H1 (cell line): ENCODE data around the gene RIT2. TPM values are rescaled to one million over a fixed set of nuclear protein-coding genes. Genes with fewer than 3 reads are reported as not detected.

Experiments
- CTCF ChIA-PET: fragments of 300-600 bp; sonication (Branson Sonifier 250); formaldehyde crosslinking; loops from one replicate; lab custom pipeline; 2021; ENCODE audit not compliant: partially characterized antibody; lab: Charles Lee
- POLR2A ChIA-PET: fragments of 300-600 bp; sonication (Branson Sonifier 250); formaldehyde crosslinking; loops from one replicate; lab custom pipeline; 2021; ENCODE audit warnings: inconsistent platforms; ENCODE audit not compliant: partially characterized antibody; lab: Charles Lee
- DNase-seq, 2 experiments: peaks; one replicate each; pipeline versions ENCODE4 v3.0.0 to v3.0.0-alpha.2; 2010 to 2022; ENCODE audit warnings: low spot score in 2 of 2, low read depth in 1 of 2, mixed read lengths in 1 of 2
- FAIRE-seq: peaks from 2 replicates; lab custom pipeline; 2011; peaks lifted over from hg19 to GRCh38; lab: Jason Lieb, UNC
- H2AFZ ChIP-seq: 2 replicates; pipeline ENCODE4 v1.8.1; 2012; ENCODE audit warnings: low read length, inconsistent platforms
- H2AK5ac ChIP-seq: 2 replicates; pipeline ENCODE4 v1.6.1; 2013; ENCODE audit warnings: low read depth, low read length
- H2BK120ac ChIP-seq: replicated peaks from 2 replicates; pipeline ENCODE3; 2013; ENCODE audit warnings: low read depth, low read length, inconsistent platforms
- H2BK12ac ChIP-seq: 2 replicates; pipeline ENCODE4 v1.6.1; 2013; ENCODE audit warnings: low read depth, low read length
- H2BK15ac ChIP-seq: 2 replicates; pipeline ENCODE4 v1.6.1; 2013; ENCODE audit warnings: low read length
- H2BK20ac ChIP-seq: 2 replicates; pipeline ENCODE4 v1.6.1; 2013; ENCODE audit warnings: low read length
- H2BK5ac ChIP-seq: 2 replicates; pipeline ENCODE4 v1.6.1; 2013; ENCODE audit warnings: low read depth, low read length
- H3K14ac ChIP-seq: 2 replicates; pipeline ENCODE4 v1.6.1; 2013; ENCODE audit warnings: inconsistent platforms; ENCODE audit not compliant: insufficient read length
- H3K18ac ChIP-seq: 2 replicates; pipeline ENCODE4 v1.6.1; 2013; ENCODE audit warnings: low read length; ENCODE audit errors: extremely low read depth
- H3K23ac ChIP-seq: 2 replicates; pipeline ENCODE4 v1.6.1; 2013; ENCODE audit warnings: inconsistent platforms; ENCODE audit not compliant: insufficient read length
- H3K23me2 ChIP-seq: 2 replicates; pipeline ENCODE4 v1.6.1; 2013; ENCODE audit warnings: low read depth, low read length
- H3K27ac ChIP-seq: 2 replicates; pipeline ENCODE4 v1.6.1; 2011; ENCODE audit warnings: low read depth, low read length, inconsistent platforms
- H3K27me3 ChIP-seq, 4 experiments: replicated peaks in 1 of 4; 1 replicate in 1 of 4; 2 replicates in 3 of 4; pipeline versions ENCODE4 v1.6.1 to v1.8.1; 2011 to 2013; ENCODE audit warnings: low read length in 3 of 4, mild to moderate bottlenecking in 3 of 4, inconsistent platforms in 2 of 4, mixed read lengths in 2 of 4, moderate library complexity in 1 of 4; ENCODE audit not compliant: control insufficient read depth in 3 of 4, insufficient read depth in 3 of 4; ENCODE audit errors: extremely low read depth in 1 of 4
- H3K36me3 ChIP-seq, 4 experiments: 2 replicates each; pipeline versions ENCODE4 v1.6.1 to v1.8.1; 2011 to 2013; ENCODE audit warnings: mild to moderate bottlenecking in 4 of 4, low read length in 3 of 4, moderate library complexity in 2 of 4, control low read depth in 1 of 4, inconsistent platforms in 1 of 4; ENCODE audit not compliant: insufficient read depth in 4 of 4, control insufficient read depth in 2 of 4
- H3K4ac ChIP-seq: replicated peaks from 2 replicates; pipeline ENCODE3; 2013; ENCODE audit warnings: low read length, low read depth, mixed read lengths, inconsistent platforms; ENCODE audit not compliant: insufficient read length
- H3K4me1 ChIP-seq, 4 experiments: replicated peaks in 1 of 4; 1 replicate in 1 of 4; 2 replicates in 3 of 4; pipeline versions ENCODE4 v1.6.1 to v1.8.1; 2011 to 2013; ENCODE audit warnings: low read length in 3 of 4, inconsistent platforms in 2 of 4, mixed read lengths in 1 of 4; ENCODE audit not compliant: insufficient read depth in 4 of 4, control insufficient read depth in 3 of 4
- H3K4me2 ChIP-seq, 2 experiments: 2 replicates each; pipeline versions ENCODE4 v1.6.1 to v1.8.1; 2011 to 2013; ENCODE audit warnings: low read depth in 2 of 2, low read length in 2 of 2, control low read depth in 1 of 2, inconsistent platforms in 1 of 2, mild to moderate bottlenecking in 1 of 2; ENCODE audit not compliant: insufficient read depth in 1 of 2
- H3K4me3 ChIP-seq, 4 experiments: fragments of 200-600, 300-600 bp in 1 of 4; sonication (generic), shearing (Covaris generic), sonication (Bioruptor Twin) in 1 of 4; 2 replicates each; pipeline versions ENCODE4 v1.5.1 to v1.8.1; 2011 to 2016; ENCODE audit warnings: low read length in 4 of 4, low read depth in 3 of 4, control low read depth in 2 of 4, inconsistent platforms in 2 of 4, mild to moderate bottlenecking in 2 of 4, mixed read lengths in 1 of 4, moderate library complexity in 1 of 4; ENCODE audit not compliant: insufficient read depth in 2 of 4; ENCODE audit errors: extremely low read depth in 1 of 4
- H3K56ac ChIP-seq: replicated peaks from 2 replicates; pipeline ENCODE3; 2013; ENCODE audit warnings: low read depth, mild to moderate bottlenecking, mixed read lengths, low read length, inconsistent platforms; ENCODE audit not compliant: insufficient read length
- H3K79me1 ChIP-seq: 2 replicates; pipeline ENCODE4 v1.6.1; 2013; ENCODE audit warnings: low read depth, low read length, control low read depth
- H3K79me2 ChIP-seq, 2 experiments: 2 replicates each; pipeline versions ENCODE4 v1.6.1 to v1.8.1; 2012 to 2013; ENCODE audit warnings: low read length in 2 of 2, mild to moderate bottlenecking in 2 of 2, inconsistent platforms in 1 of 2; ENCODE audit not compliant: insufficient read depth in 2 of 2, control insufficient read depth in 1 of 2
- H3K9ac ChIP-seq, 4 experiments: replicated peaks in 1 of 4; 1 replicate in 1 of 4; 2 replicates in 3 of 4; pipeline versions ENCODE4 v1.6.1 to v1.8.1; 2011 to 2013; ENCODE audit warnings: low read depth in 3 of 4, low read length in 3 of 4, control low read depth in 2 of 4, mild to moderate bottlenecking in 2 of 4, moderate library complexity in 2 of 4, inconsistent platforms in 1 of 4; ENCODE audit errors: extremely low read depth in 1 of 4
- H3K9me3 ChIP-seq, 2 experiments: 2 replicates each; pipeline versions ENCODE4 v1.6.1 to v1.8.1; 2012 to 2013; ENCODE audit warnings: mild to moderate bottlenecking in 2 of 2, moderate library complexity in 2 of 2, control low read depth in 1 of 2, inconsistent platforms in 1 of 2, low read depth in 1 of 2, low read length in 1 of 2, mixed read lengths in 1 of 2; ENCODE audit not compliant: insufficient read depth in 2 of 2
- H4K20me1 ChIP-seq, 2 experiments: replicated peaks in 1 of 2; 2 replicates each; pipeline versions ENCODE3 to v1.8.1; 2011 to 2013; ENCODE audit warnings: inconsistent platforms in 2 of 2, low read length in 2 of 2, mild to moderate bottlenecking in 1 of 2; ENCODE audit not compliant: insufficient read depth in 2 of 2, control insufficient read depth in 1 of 2
- H4K5ac ChIP-seq: 2 replicates; pipeline ENCODE4 v1.6.1; 2013; ENCODE audit warnings: low read length, low read depth, mixed read lengths, inconsistent platforms; ENCODE audit not compliant: insufficient read length
- H4K8ac ChIP-seq: 2 replicates; pipeline ENCODE4 v1.8.0; 2013; ENCODE audit warnings: mild to moderate bottlenecking, moderate library complexity, low read length, inconsistent platforms; ENCODE audit not compliant: insufficient read depth; ENCODE audit errors: extremely low read depth
- H4K91ac ChIP-seq: replicated peaks from 2 replicates; pipeline ENCODE3; 2013; ENCODE audit warnings: low read length, mixed read lengths, inconsistent platforms; ENCODE audit not compliant: insufficient read length
- BCL11A ChIP-seq, 2 experiments: IDR thresholded peaks; one replicate each; pipeline ENCODE4 v1.6.1; 2011; ENCODE audit warnings: low read depth in 2 of 2, low read length in 2 of 2, mild to moderate bottlenecking in 2 of 2
- EGR1 ChIP-seq: IDR thresholded peaks from 2 replicates; pipeline ENCODE4 v1.6.1; 2011; ENCODE audit warnings: low read depth, low read length, borderline replicate concordance
- EP300 ChIP-seq, 2 experiments: IDR thresholded peaks; 1 replicate in 1 of 2; 2 replicates in 1 of 2; pipeline ENCODE4 v1.6.1; 2011 to 2012; ENCODE audit warnings: low read depth in 2 of 2, low read length in 2 of 2, mild to moderate bottlenecking in 2 of 2, borderline replicate concordance in 1 of 2, inconsistent platforms in 1 of 2, moderate library complexity in 1 of 2
- EZH2 ChIP-seq: fragments of 200-600 bp; sonication (generic); IDR thresholded peaks from 2 replicates; pipeline ENCODE4 v1.7.1; 2012; ENCODE audit warnings: low read depth, mild to moderate bottlenecking, moderate library complexity, low read length, inconsistent platforms; ENCODE audit not compliant: severe bottlenecking
- KDM5A ChIP-seq: fragments of 200-600 bp; IDR thresholded peaks from 2 replicates; pipeline ENCODE4 v1.7.1; 2012; ENCODE audit warnings: mild to moderate bottlenecking, low read length, inconsistent platforms, mixed read lengths
- PHF8 ChIP-seq: fragments of 200-600 bp; sonication (generic); conservative IDR thresholded peaks from 2 replicates; pipeline ENCODE4 v1.7.1; 2012; ENCODE audit warnings: low read depth, mild to moderate bottlenecking, inconsistent platforms, low read length, moderate library complexity
- RAD21 ChIP-seq, 2 experiments: IDR thresholded peaks in 1 of 2; conservative IDR thresholded peaks in 1 of 2; 2 replicates each; pipeline ENCODE4 v1.6.1; 2011; ENCODE audit warnings: low read depth in 2 of 2, low read length in 2 of 2, improper control_type of control experiment in 1 of 2, inconsistent platforms in 1 of 2, mild to moderate bottlenecking in 1 of 2, moderate library complexity in 1 of 2
- SIX5 ChIP-seq: IDR thresholded peaks from 2 replicates; pipeline ENCODE4 v1.6.1; 2011; ENCODE audit warnings: mild to moderate bottlenecking, low read depth, low read length
- SP1 ChIP-seq: IDR thresholded peaks from 2 replicates; pipeline ENCODE4 v1.6.1; 2011; ENCODE audit warnings: low read depth, low read length
- USF2 ChIP-seq: IDR thresholded peaks from 2 replicates; pipeline ENCODE4 v1.6.1; 2011; ENCODE audit warnings: low read length, improper control_type of control experiment
- YY1 ChIP-seq: IDR thresholded peaks from 2 replicates; pipeline ENCODE4 v1.6.1; 2011; ENCODE audit warnings: low read depth, mild to moderate bottlenecking, low read length
- WGBS, 2 experiments: shearing (Covaris generic) in 1 of 2; methylation state at CpG; one replicate each; pipeline versions ENCODE4 v1.1.6 to v1.1.7; 2013 to 2015; ENCODE audit warnings: low lambda C conversion rate in 2 of 2, mixed read lengths in 2 of 2, inconsistent platforms in 1 of 2, low coverage in 1 of 2, missing lambda C conversion rate in 1 of 2; ENCODE audit not compliant: insufficient replicate concordance in 2 of 2, insufficient coverage in 1 of 2, insufficient read length in 1 of 2; ENCODE audit errors: extremely low coverage in 1 of 2, missing lambda C conversion rate in 1 of 2; 5-methylcytosine and 5-hydroxymethylcytosine counted together
- polyA plus RNA-seq, 7 experiments: library from polyadenylated mRNA; depleted of rRNA in 3 of 7; stranded (reverse) in 5 of 7; unstranded in 2 of 7; fragments of >200 nt in 5 of 7; fragments of 200-250 nt in 2 of 7; gene quantifications; 1 replicate in 5 of 7; 2 replicates in 1 of 7; 4 replicates in 1 of 7; pipeline versions ENCODE4 v1.2.1 to v1.2.3, GENCODE V29; 2011 to 2013; ENCODE audit warnings: missing spikeins in 2 of 7, mixed read lengths in 2 of 7
- total RNA-seq: library from RNA; stranded (reverse); fragmentation: NEBNext Ultra II Directional; extraction: Animal tissue kit (Norgen Biotek cat#: 25700); gene quantifications from 2 replicates; pipeline ENCODE4 v1.2.1, GENCODE V29; 2021
- TF ChIP-seq, protein P1 (sequence below): IDR thresholded peaks from 2 replicates; pipeline ENCODE4 v1.6.1; 2011; ENCODE audit warnings: low read depth, mild to moderate bottlenecking, low read length; ENCODE audit not compliant: insufficient read depth

Gene RIT2
- total and polyA plus RNA-seq, 2 of the 8 experiments (the other 6 are each of a cell fraction or from before 2014, with no cell fraction given) = 0.67 to 3.2 TPM

DNA sequence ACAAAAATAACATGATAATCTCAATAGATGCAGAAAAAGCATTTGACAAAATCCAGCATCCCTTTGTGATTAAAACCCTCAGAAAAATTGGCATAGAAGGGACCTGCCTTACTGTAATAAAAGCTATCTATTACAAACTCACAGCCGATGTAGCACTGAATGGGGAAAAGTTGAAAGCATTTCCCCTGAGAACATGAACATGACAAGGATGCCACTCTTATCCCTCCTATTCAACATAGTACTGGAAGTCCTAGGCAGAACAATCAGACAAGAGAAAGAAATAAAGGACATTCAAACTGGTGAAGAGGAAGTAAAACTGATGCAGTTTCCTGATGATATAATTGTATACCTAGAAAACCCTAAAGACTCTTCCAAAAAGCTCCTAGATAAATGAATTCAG, 368.7 kb downstream of the RIT2 start:
- no peaks in the 10 kb centered on the region for H3K27me3 ChIP-seq
- no peaks in the 10 kb centered on the region for H4K20me1 ChIP-seq
- peak overlapping the region; percentile 13 for H2BK120ac ChIP-seq
- no peak overlapping the region for H2BK12ac ChIP-seq
- H3K23ac ChIP-seq = no peak overlapping the region
- no peaks in the 10 kb centered on the region for H3K9me3 ChIP-seq
- DNase-seq (no peak), FAIRE-seq (no peak)
- no peaks in the 10 kb centered on the region for H3K79me1 ChIP-seq
- no peak overlapping the region for H3K9ac ChIP-seq
- H4K5ac ChIP-seq = peak overlapping the region; percentile 51
- H3K27ac ChIP-seq = no peak overlapping the region
- no peaks in the 10 kb centered on the region for H3K23me2 ChIP-seq
- peak overlapping the region; percentile 87; the same call in 1 of the 2 replicates for H2BK20ac ChIP-seq
- peaks cover 0 to 22% (median 10%) of the 10 kb centered on the region in 4 experiments; a peak in 4 of 7 replicates for H3K4me1 ChIP-seq
- ChIA-PET CTCF (interaction anchor here (0.6 kb wide), 1 partner anchor 10 kb away, joined by 3 read pairs; no protein-coding TSS in a partner anchor), POLR2A (no interaction called here)
- H2BK5ac ChIP-seq = no peak overlapping the region; the same call in 1 of the 2 replicates
- no peak overlapping the region for H4K8ac ChIP-seq
- no peak overlapping the region for H3K18ac ChIP-seq
- H2BK15ac ChIP-seq = no peak overlapping the region
- H3K36me3 ChIP-seq = peaks cover 0 to 4% (median 0%) of the 10 kb centered on the region in 4 experiments; a peak in 2 of 8 replicates
- 88% methylated on average over 1 of the region's 1 CpG; no CpG with 5 or more reads in 1 of the 2 experiments for WGBS, 2 experiments
- H3K79me2 ChIP-seq = no peaks in the 10 kb centered on the region
- no peak overlapping the region for H2AFZ ChIP-seq
- H4K91ac ChIP-seq = no peak overlapping the region
- no peak overlapping the region for H2AK5ac ChIP-seq
- H3K4ac ChIP-seq = no peak overlapping the region
- H3K56ac ChIP-seq = no peak overlapping the region
- H3K14ac ChIP-seq = no peak overlapping the region
- H3K4me3 ChIP-seq = no peak overlapping the region
- H3K4me2 ChIP-seq = no peak overlapping the region
- TF ChIP-seq SIX5 = no peak
- TF ChIP-seq RAD21 (IDR thresholded peaks at IDR 0.05 in 1 of 2, conservative IDR thresholded peaks at IDR 0.05 in 1 of 2; ENCODE audit: low read depth in 2 of 2, low read length in 2 of 2) = no peak
- TF ChIP-seq EGR1 = no peak
- no peak for TF ChIP-seq EZH2
- no peak for TF ChIP-seq BCL11A (IDR thresholded peaks at IDR 0.05; ENCODE audit: low read depth in 2 of 2, low read length in 2 of 2)
- no peak for TF ChIP-seq YY1
- TF ChIP-seq EP300 (IDR thresholded peaks at IDR 0.05; ENCODE audit: borderline replicate concordance in 1 of 2, low read depth in 2 of 2, low read length in 2 of 2) = no peak
- TF ChIP-seq PHF8 = no peak
- no peak for TF ChIP-seq USF2
- no peak for TF ChIP-seq KDM5A
- TF ChIP-seq SP1 = no peak
- TF ChIP-seq, protein P1, sequence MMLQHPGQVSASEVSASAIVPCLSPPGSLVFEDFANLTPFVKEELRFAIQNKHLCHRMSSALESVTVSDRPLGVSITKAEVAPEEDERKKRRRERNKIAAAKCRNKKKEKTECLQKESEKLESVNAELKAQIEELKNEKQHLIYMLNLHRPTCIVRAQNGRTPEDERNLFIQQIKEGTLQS = no peak
